ENCODE data around the gene PCNX3.

- no peak for TF ChIP-seq GATA2 (IDR thresholded peaks at IDR 0.05; ENCODE audit: low read depth, low read length)
- TF ChIP-seq GATA3 (IDR thresholded peaks at IDR 0.05; ENCODE audit: low read depth, low read length) = no peak
Measured at GRCh38 chr11:65578134-65578533, 37.4 kb upstream of the PCNX3 start.

All from SH-SY5Y (cell line).